ENCODE results near the gene HS3ST3B1.
A peak's percentile ranks its signal among the peaks of the same experiment; 100 is the strongest.

Gene HS3ST3B1

GRCh38 chr17:14299280-14300141 lies 1.4 kb upstream of the HS3ST3B1 start:
- peaks cover 100% of the 10 kb centered on the region for H3K27me3 ChIP-seq
- no peak for TF ChIP-seq CTCF (IDR thresholded peaks at IDR 0.05)
- no peaks in the 10 kb centered on the region for H3K9me3 ChIP-seq
- H3K27ac ChIP-seq = no peak overlapping the region
- peak overlapping the region; percentile 90 to 95 for H3K4me3 ChIP-seq (ENCODE audit: low read depth in 1 of 2, low read length in 1 of 2)
- H3K4me1 ChIP-seq (ENCODE audit: control insufficient read depth in 1 of 2, insufficient read depth in 1 of 2, low read depth in 1 of 2, low read length in 1 of 2) = peaks cover 59 to 72% of the 10 kb centered on the region in 2 experiments
- H3K36me3 ChIP-seq = no peaks in the 10 kb centered on the region

- H3K9me3 ChIP-seq = no peaks in the 10 kb centered on the region
- peak overlapping the region; percentile 81 for H3K27ac ChIP-seq
- H3K4me3 ChIP-seq (ENCODE audit: low read depth in 1 of 2, low read length in 1 of 2) = peak overlapping the region; percentile 90 to 95
- peaks cover 95% of the 10 kb centered on the region for H3K27me3 ChIP-seq
- no peak for TF ChIP-seq CTCF (IDR thresholded peaks at IDR 0.05)
- H3K36me3 ChIP-seq = no peaks in the 10 kb centered on the region
- H3K4me1 ChIP-seq (ENCODE audit: control insufficient read depth in 1 of 2, insufficient read depth in 1 of 2, low read depth in 1 of 2, low read length in 1 of 2) = peaks cover 78 to 90% of the 10 kb centered on the region in 2 experiments
Measured at GRCh38 chr17:14301279-14302090, 604 bp downstream of the HS3ST3B1 start.

- peak overlapping the region; percentile 81 for H3K27ac ChIP-seq
- H3K4me3 ChIP-seq (ENCODE audit: low read depth in 1 of 2, low read length in 1 of 2) = peak overlapping the region; percentile 90 to 95
- no peak for TF ChIP-seq CTCF (IDR thresholded peaks at IDR 0.05)
- peaks cover 74 to 88% of the 10 kb centered on the region in 2 experiments for H3K4me1 ChIP-seq (ENCODE audit: control insufficient read depth in 1 of 2, insufficient read depth in 1 of 2, low read depth in 1 of 2, low read length in 1 of 2)
- H3K9me3 ChIP-seq = no peaks in the 10 kb centered on the region
- H3K27me3 ChIP-seq = peaks cover 93% of the 10 kb centered on the region
- no peaks in the 10 kb centered on the region for H3K36me3 ChIP-seq
Measured at GRCh38 chr17:14302091-14302430, 1.2 kb downstream of the HS3ST3B1 start.

GRCh38 chr17:14302431-14303099 lies 1.7 kb downstream of the HS3ST3B1 start:
- H3K27me3 ChIP-seq = peaks cover 90% of the 10 kb centered on the region

More at GRCh38 chr17:14302431-14303099, 1.7 kb downstream of the HS3ST3B1 start:
- Histone ChIP-seq H3K9me3 (no peaks in the 10 kb centered on the region), H3K36me3 (no peaks in the 10 kb centered on the region), H3K4me3 (ENCODE audit: low read depth in 1 of 2, low read length in 1 of 2) (peak overlapping the region; percentile 90 to 95), H3K4me1 (ENCODE audit: control insufficient read depth in 1 of 2, insufficient read depth in 1 of 2, low read depth in 1 of 2, low read length in 1 of 2) (peaks cover 69 to 83% of the 10 kb centered on the region in 2 experiments), H3K27ac (peak overlapping the region; percentile 81)
- peak; percentile 93 for TF ChIP-seq CTCF (IDR thresholded peaks at IDR 0.05)

Data from neutrophil (primary cell).